HG02610 (cell line): Measurements from ENCODE around the gene KRT14.

Source experiments
- ATAC-seq: cut with Tn5 transposase; IDR thresholded peaks from one replicate; pipeline ENCODE4 v1.9.1; 2021; ENCODE audit warnings: mild to moderate bottlenecking, moderate library complexity; ENCODE audit not compliant: unreplicated experiment

The KRT14 gene

DNA sequence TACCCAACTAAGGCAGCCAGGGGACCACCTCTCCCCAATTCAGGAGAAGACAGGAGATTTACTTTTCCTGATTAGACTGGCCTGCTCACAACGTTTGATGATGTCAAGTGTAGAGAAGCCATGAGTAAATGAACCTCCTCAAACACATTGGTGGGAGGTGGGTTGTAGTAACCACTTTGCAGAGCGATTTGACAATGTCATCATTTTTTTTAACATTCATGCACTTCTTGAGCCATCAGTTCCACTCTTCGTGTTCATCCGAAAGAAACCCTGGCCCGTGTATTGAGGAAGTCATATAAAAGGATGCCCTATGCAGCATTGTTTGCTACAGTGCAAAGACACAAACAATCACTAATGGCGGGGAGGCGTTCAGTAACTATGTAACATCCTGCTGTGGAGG lies 53.1 kb downstream of the KRT14 start:
- ATAC-seq: no peak

- no peak for ATAC-seq
Observed at GRCh38 chr17:41532947-41533570, 53.6 kb downstream of the KRT14 start.
